ENCODE results near the gene LCLAT1.

The LCLAT1 gene

GRCh38 chr2:30670453-30670852 lies 223.4 kb downstream of the LCLAT1 start:
- DNase-seq (ENCODE audit: low read depth, low spot score), result no peak

- DNase-seq (ENCODE audit: low read depth, low spot score), result no peak
Observed at GRCh38 chr2:30673127-30673526, 226.1 kb downstream of the LCLAT1 start.

- DNase-seq (ENCODE audit: low read depth, low spot score), result no peak
Observed at GRCh38 chr2:30675758-30676157, 228.7 kb downstream of the LCLAT1 start.

- DNase-seq (ENCODE audit: low read depth, low spot score), result no peak
Observed at GRCh38 chr2:30677231-30677630, 230.2 kb downstream of the LCLAT1 start.

- DNase-seq (ENCODE audit: low read depth, low spot score), result no peak
Observed at GRCh38 chr2:30677861-30678385, 230.9 kb downstream of the LCLAT1 start.

GRCh38 chr2:30678410-30679137 lies 231.5 kb downstream of the LCLAT1 start:
- no peak for DNase-seq (ENCODE audit: low read depth, low spot score)

- no peak for DNase-seq (ENCODE audit: low read depth, low spot score)
Observed at GRCh38 chr2:30679426-30680088, 232.5 kb downstream of the LCLAT1 start.

- DNase-seq (ENCODE audit: low read depth, low spot score), result no peak
Observed at GRCh38 chr2:30680121-30680520, 233.1 kb downstream of the LCLAT1 start.

- DNase-seq (ENCODE audit: low read depth, low spot score), result no peak
Observed at GRCh38 chr2:30681022-30681421, 234.0 kb downstream of the LCLAT1 start.

GRCh38 chr2:30683236-30683956 lies 236.3 kb downstream of the LCLAT1 start:
- DNase-seq (ENCODE audit: low read depth, low spot score), result no peak

GRCh38 chr2:30684026-30684425 lies 237.0 kb downstream of the LCLAT1 start:
- no peak for DNase-seq (ENCODE audit: low read depth, low spot score)

- no peak for DNase-seq (ENCODE audit: low read depth, low spot score)
Observed at GRCh38 chr2:30684516-30684915, 237.5 kb downstream of the LCLAT1 start.

- DNase-seq (ENCODE audit: low read depth, low spot score), result no peak
Observed at GRCh38 chr2:30684996-30685395, 237.9 kb downstream of the LCLAT1 start.

- no peak for DNase-seq (ENCODE audit: low read depth, low spot score)
Observed at GRCh38 chr2:30686000-30686399, 239.0 kb downstream of the LCLAT1 start.

GRCh38 chr2:30686669-30687068 lies 239.6 kb downstream of the LCLAT1 start:
- DNase-seq (ENCODE audit: low read depth, low spot score), result no peak

GRCh38 chr2:30688956-30689401 lies 241.9 kb downstream of the LCLAT1 start:
- DNase-seq (ENCODE audit: low read depth, low spot score), result no peak

GRCh38 chr2:30689496-30690125 lies 242.6 kb downstream of the LCLAT1 start:
- no peak for DNase-seq (ENCODE audit: low read depth, low spot score)

GRCh38 chr2:30690126-30690561 lies 243.1 kb downstream of the LCLAT1 start:
- no peak for DNase-seq (ENCODE audit: low read depth, low spot score)

GRCh38 chr2:30691091-30691947 lies 244.3 kb downstream of the LCLAT1 start:
- no peak for DNase-seq (ENCODE audit: low read depth, low spot score)

GRCh38 chr2:30691948-30692828 lies 245.1 kb downstream of the LCLAT1 start:
- no peak for DNase-seq (ENCODE audit: low read depth, low spot score)

Measured in activated CD4-positive, CD25-positive, alpha-beta regulatory T cell treated with anti-CD3 and anti-CD28 coated beads, Interleukin-2, amount 50 U/mL, for 16 hours (primary cell).